Right atrium auricular region (tissue), 2 donors: ENCODE data around the gene PTPRN2. TPM values are rescaled to one million over a fixed set of nuclear protein-coding genes. Genes with fewer than 3 reads are reported as not detected.

Source experiments
- DNase-seq: peaks from one replicate; pipeline ENCODE4 v3.0.0-alpha.2; 2019; ENCODE audit warnings: low spot score
- H3K27ac ChIP-seq, 2 donors: fragments of 200-600 bp; sonication (generic); 1 replicate in 1 of 2; 2 replicates in 1 of 2; pipeline ENCODE4 v1.5.1; 2016 to 2019
- H3K27me3 ChIP-seq, 2 donors: fragments of 200-600 bp; sonication (generic); one replicate each; pipeline versions ENCODE4 v1.5.1 to v1.6.0; 2017 to 2019
- H3K36me3 ChIP-seq: fragments of 200-600 bp; sonication (generic); one replicate; pipeline ENCODE4 v1.5.1; 2016
- H3K4me1 ChIP-seq, 2 donors: fragments of 200-600 bp; sonication (generic); one replicate each; pipeline versions ENCODE4 v1.5.1 to v1.6.0; 2017 to 2019
- H3K4me3 ChIP-seq, 2 donors: fragments of 200-600 bp; sonication (generic); 1 replicate in 1 of 2; 2 replicates in 1 of 2; pipeline ENCODE4 v1.5.1; 2017 to 2019; ENCODE audit warnings: mild to moderate bottlenecking in 1 of 2, moderate library complexity in 1 of 2
- H3K9me3 ChIP-seq, 2 donors: fragments of 200-600 bp; sonication (generic); one replicate each; pipeline ENCODE4 v1.5.1; 2019
- total RNA-seq, 2 donors: library from RNA; depleted of rRNA; stranded (reverse); fragments of >200 nt; gene quantifications; one replicate each; pipeline ENCODE4 v1.1.0, GENCODE V29; 2016
- TF ChIP-seq, protein P1 (sequence below), 2 donors: fragments of 200-600 bp; sonication (generic); IDR thresholded peaks; one replicate each; pipeline ENCODE4 v1.5.1; 2019; ENCODE audit warnings: antibody characterized with exemption in 2 of 2

The PTPRN2 gene
- total RNA-seq, 2 donors from 2014 or later, result 2.6 to 2.7 TPM

DNA sequence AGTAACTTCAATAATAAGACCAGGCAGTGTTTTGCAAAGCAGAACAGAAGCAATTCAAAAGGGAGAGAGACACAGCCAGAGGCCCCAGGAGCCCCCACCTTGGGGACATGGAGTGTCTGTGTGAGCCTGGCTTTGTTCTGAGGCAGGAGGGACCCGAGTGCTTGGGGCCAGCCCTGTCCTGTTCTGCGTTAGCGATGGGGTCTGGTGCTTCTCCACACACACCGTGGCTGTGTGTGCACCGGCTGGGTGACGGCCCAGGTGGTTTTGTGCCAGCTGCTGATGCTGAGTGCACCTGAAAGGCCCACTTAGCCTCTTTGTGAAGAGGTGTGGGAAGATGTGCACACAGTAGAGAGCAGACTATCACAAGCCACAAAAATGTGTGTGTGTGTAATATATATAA lies 781.9 kb downstream of the PTPRN2 start:
- no peaks in the 10 kb centered on the region for H3K36me3 ChIP-seq
- TF ChIP-seq, protein P1, sequence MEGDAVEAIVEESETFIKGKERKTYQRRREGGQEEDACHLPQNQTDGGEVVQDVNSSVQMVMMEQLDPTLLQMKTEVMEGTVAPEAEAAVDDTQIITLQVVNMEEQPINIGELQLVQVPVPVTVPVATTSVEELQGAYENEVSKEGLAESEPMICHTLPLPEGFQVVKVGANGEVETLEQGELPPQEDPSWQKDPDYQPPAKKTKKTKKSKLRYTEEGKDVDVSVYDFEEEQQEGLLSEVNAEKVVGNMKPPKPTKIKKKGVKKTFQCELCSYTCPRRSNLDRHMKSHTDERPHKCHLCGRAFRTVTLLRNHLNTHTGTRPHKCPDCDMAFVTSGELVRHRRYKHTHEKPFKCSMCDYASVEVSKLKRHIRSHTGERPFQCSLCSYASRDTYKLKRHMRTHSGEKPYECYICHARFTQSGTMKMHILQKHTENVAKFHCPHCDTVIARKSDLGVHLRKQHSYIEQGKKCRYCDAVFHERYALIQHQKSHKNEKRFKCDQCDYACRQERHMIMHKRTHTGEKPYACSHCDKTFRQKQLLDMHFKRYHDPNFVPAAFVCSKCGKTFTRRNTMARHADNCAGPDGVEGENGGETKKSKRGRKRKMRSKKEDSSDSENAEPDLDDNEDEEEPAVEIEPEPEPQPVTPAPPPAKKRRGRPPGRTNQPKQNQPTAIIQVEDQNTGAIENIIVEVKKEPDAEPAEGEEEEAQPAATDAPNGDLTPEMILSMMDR (IDR thresholded peaks at IDR 0.05), result no peak
- H3K4me3 ChIP-seq, result no peak overlapping the region

DNA sequence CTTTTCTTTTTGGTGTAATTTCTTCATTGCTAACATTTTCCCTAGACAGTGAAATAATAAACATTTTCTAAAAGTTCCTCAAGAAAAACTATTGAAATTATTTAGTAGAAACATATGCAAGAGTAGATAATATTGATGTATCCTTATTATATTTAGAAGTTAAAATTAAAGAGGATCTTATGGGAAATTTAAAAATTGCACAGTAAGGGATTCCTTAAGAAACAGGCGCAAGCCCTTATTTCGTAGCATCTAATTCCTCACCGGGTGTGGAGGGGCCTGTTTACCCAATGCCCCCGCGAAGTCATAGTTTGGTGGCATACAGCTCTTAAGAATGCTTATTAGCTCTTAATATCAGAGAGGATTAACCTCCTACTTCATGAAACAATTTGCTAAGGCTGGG lies 783.7 kb downstream of the PTPRN2 start:
- Histone ChIP-seq H3K4me3 (no peak overlapping the region), H3K9me3 (peaks cover 0 to 7% of the 10 kb centered on the region in 2 donors), H3K27me3 (no peaks in the 10 kb centered on the region), H3K27ac (no peak overlapping the region), H3K36me3 (no peaks in the 10 kb centered on the region), H3K4me1 (no peaks in the 10 kb centered on the region)
- TF ChIP-seq, protein P1 (IDR thresholded peaks at IDR 0.05), result no peak
- no peak for DNase-seq

More for the DNA sequence above, 781.9 kb downstream of the PTPRN2 start:
- peaks cover 0 to 12% of the 10 kb centered on the region in 2 donors for H3K9me3 ChIP-seq
- no peak overlapping the region for H3K27ac ChIP-seq
- H3K27me3 ChIP-seq, result no peaks in the 10 kb centered on the region
- DNase-seq, result no peak
- H3K4me1 ChIP-seq, result no peaks in the 10 kb centered on the region

DNA sequence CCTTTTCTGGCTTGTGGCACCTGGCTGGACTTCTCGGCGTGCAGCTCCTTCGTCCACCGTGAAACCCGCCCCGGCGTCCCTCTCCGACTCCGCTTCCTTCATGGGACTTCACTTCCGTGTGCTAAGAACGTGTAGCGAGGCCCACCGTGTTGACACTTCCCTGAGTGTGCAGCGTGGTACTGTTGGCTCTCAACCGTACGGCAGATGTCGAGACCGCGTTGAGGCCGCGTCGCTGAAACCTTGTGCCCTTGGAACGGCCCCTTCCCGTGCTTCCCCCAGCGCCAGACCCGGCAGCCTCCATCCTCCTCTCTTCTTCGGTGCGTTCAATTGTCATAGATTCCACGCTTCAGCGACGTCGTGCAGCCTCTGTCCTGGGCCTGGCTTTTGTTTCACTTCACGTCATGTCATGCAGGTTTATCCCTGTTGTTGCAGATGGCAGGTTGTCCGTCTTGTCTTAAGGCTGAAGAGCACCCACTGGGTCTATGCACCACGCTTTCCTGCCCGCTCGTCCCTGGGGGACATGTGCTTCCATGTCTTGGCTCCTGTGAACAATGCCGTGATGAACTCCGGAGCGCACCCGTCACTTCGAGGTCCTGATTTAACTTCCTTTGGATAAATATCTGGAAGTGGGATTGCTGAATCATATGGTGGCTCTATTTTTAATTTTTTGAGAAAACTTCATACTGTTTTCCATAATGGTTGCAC lies 785.5 kb downstream of the PTPRN2 start:
- Histone ChIP-seq H3K9me3 (no peaks in the 10 kb centered on the region), H3K36me3 (no peaks in the 10 kb centered on the region), H3K27ac (no peak overlapping the region), H3K27me3 (no peaks in the 10 kb centered on the region), H3K4me1 (no peaks in the 10 kb centered on the region), H3K4me3 (no peak overlapping the region)
- DNase-seq, result no peak
- TF ChIP-seq, protein P1 (IDR thresholded peaks at IDR 0.05), result no peak

DNA sequence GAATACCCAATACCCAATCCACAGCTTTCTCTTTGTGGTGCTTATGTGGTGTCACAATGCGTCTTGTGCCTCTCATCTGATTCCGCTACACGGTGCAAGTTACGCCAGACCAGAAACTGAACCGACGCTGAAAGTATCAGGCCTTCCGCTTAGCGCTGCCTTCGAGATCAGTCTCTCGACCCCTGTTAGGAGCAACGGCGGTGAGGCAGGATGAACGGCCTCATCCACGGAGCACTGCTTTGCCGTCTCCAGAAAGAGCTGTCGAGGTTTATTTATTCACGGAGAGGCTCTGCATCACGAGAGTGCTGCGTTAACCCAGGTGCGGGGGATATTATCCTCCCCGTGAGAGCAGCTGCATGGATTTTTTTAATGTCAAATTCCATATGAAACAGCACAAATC lies 786.5 kb downstream of the PTPRN2 start:
- Histone ChIP-seq H3K4me1 (no peaks in the 10 kb centered on the region), H3K9me3 (no peaks in the 10 kb centered on the region), H3K27ac (no peak overlapping the region), H3K27me3 (no peaks in the 10 kb centered on the region), H3K4me3 (no peak overlapping the region), H3K36me3 (no peaks in the 10 kb centered on the region)
- no peak for DNase-seq
- TF ChIP-seq, protein P1 (IDR thresholded peaks at IDR 0.05), result no peak

DNA sequence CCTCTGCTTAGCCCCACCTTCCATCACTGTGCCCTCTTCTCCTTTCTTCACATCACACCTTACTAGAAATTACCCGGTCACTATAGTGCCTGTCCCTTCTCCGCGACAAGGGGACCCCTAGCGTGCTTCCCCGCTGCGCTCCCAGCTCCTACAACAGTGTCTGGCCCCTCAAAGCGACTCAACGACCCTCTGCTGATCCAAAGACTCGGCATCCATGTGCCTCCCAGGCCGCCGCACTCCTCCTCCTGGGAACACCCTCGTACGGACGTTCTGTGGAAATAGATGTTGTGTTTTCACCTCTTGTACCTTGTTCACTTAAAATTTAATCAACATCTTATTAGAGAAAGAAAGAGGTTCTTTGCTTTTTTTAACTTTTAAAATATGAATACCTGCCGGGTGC lies 787.3 kb downstream of the PTPRN2 start:
- DNase-seq, result no peak
- H3K27me3 ChIP-seq, result no peaks in the 10 kb centered on the region
- H3K4me1 ChIP-seq, result no peaks in the 10 kb centered on the region
- H3K27ac ChIP-seq, result no peak overlapping the region
- TF ChIP-seq, protein P1 (IDR thresholded peaks at IDR 0.05), result no peak
- no peaks in the 10 kb centered on the region for H3K36me3 ChIP-seq
- H3K4me3 ChIP-seq, result no peak overlapping the region
- no peaks in the 10 kb centered on the region for H3K9me3 ChIP-seq
